Neuronal stem cell (in vitro differentiated cells): Measurements from ENCODE around the gene FAM53C.
A peak's percentile ranks its signal among the peaks of the same experiment; 100 is the strongest.

ENCODE experiments used
- DNase-seq: peaks from one replicate; pipeline ENCODE4 v3.0.0-alpha.2; 2013; ENCODE audit warnings: low spot score
- H2AFZ ChIP-seq: one replicate; pipeline ENCODE4 v1.6.1; 2013; ENCODE audit warnings: mild to moderate bottlenecking, low read length, inconsistent platforms
- H2AK5ac ChIP-seq: 2 replicates; pipeline ENCODE4 v1.6.1; 2013; ENCODE audit warnings: low read depth, mild to moderate bottlenecking, inconsistent platforms, low read length, moderate library complexity, mixed read lengths
- H2BK120ac ChIP-seq: 2 replicates; pipeline ENCODE4 v1.6.1; 2013; ENCODE audit warnings: low read depth, mild to moderate bottlenecking, inconsistent platforms, low read length, moderate library complexity, mixed read lengths
- H2BK12ac ChIP-seq: one replicate; pipeline ENCODE4 v1.6.1; 2013; ENCODE audit warnings: low read length, inconsistent platforms
- H2BK15ac ChIP-seq: 2 replicates; pipeline ENCODE4 v1.6.1; 2013; ENCODE audit warnings: mild to moderate bottlenecking, low read length, inconsistent platforms, mixed read lengths
- H2BK5ac ChIP-seq: one replicate; pipeline ENCODE4 v1.6.1; 2013; ENCODE audit warnings: inconsistent platforms, mild to moderate bottlenecking, low read length, moderate library complexity
- H3K14ac ChIP-seq: one replicate; pipeline ENCODE4 v1.6.1; 2013; ENCODE audit warnings: low read length, inconsistent platforms
- H3K18ac ChIP-seq: 2 replicates; pipeline ENCODE4 v1.6.1; 2013; ENCODE audit warnings: low read length, inconsistent platforms
- H3K23ac ChIP-seq: 2 replicates; pipeline ENCODE4 v1.6.1; 2013; ENCODE audit warnings: low read depth, mild to moderate bottlenecking, mixed read lengths, low read length, inconsistent platforms; ENCODE audit not compliant: poor library complexity
- H3K27ac ChIP-seq: replicated peaks from 3 replicates; pipeline ENCODE4 v1.5.1; 2013; ENCODE audit warnings: low read length, inconsistent platforms
- H3K27me3 ChIP-seq, 3 experiments: 2 replicates each; pipeline ENCODE4 v1.6.1; 2013; ENCODE audit warnings: low read length in 3 of 3, mild to moderate bottlenecking in 2 of 3, inconsistent platforms in 1 of 3, low read depth in 1 of 3, mixed read lengths in 1 of 3, moderate library complexity in 1 of 3; ENCODE audit not compliant: control insufficient read depth in 3 of 3, insufficient read depth in 3 of 3
- H3K36me3 ChIP-seq, 2 donors: replicated peaks in 1 of 2; 2 replicates each; pipeline ENCODE4 v1.6.1; 2013; ENCODE audit warnings: low read length in 2 of 2; ENCODE audit not compliant: control insufficient read depth in 2 of 2, insufficient read depth in 2 of 2
- H3K4ac ChIP-seq: 2 replicates; pipeline ENCODE4 v1.6.1; 2013; ENCODE audit warnings: inconsistent platforms, mild to moderate bottlenecking, low read length, moderate library complexity
- H3K4me1 ChIP-seq, 2 donors: 1 replicate in 1 of 2; 2 replicates in 1 of 2; pipeline ENCODE4 v1.6.1; 2013; ENCODE audit warnings: low read length in 2 of 2, low read depth in 1 of 2; ENCODE audit not compliant: control insufficient read depth in 2 of 2, insufficient read depth in 1 of 2
- H3K4me2 ChIP-seq: one replicate; pipeline ENCODE4 v1.6.1; 2013; ENCODE audit warnings: mild to moderate bottlenecking, low read length, inconsistent platforms; ENCODE audit not compliant: insufficient read depth, poor library complexity, severe bottlenecking
- H3K4me3 ChIP-seq, 2 donors: 2 replicates each; pipeline ENCODE4 v1.5.1; 2013; ENCODE audit warnings: low read length in 2 of 2, mild to moderate bottlenecking in 2 of 2, inconsistent platforms in 1 of 2, moderate library complexity in 1 of 2
- H3K79me1 ChIP-seq: one replicate; pipeline ENCODE4 v1.6.1; 2013; ENCODE audit warnings: low read depth, mild to moderate bottlenecking, inconsistent platforms, low read length, moderate library complexity
- H3K9ac ChIP-seq: one replicate; pipeline ENCODE4 v1.6.1; 2013; ENCODE audit warnings: mild to moderate bottlenecking, low read depth, low read length, inconsistent platforms; ENCODE audit not compliant: poor library complexity
- H3K9me3 ChIP-seq, 2 donors: replicated peaks in 1 of 2; 2 replicates each; pipeline versions ENCODE3 to v1.6.1; 2013; ENCODE audit warnings: low read length in 2 of 2, mild to moderate bottlenecking in 2 of 2, inconsistent platforms in 1 of 2, low read depth in 1 of 2, mixed read lengths in 1 of 2, moderate library complexity in 1 of 2; ENCODE audit not compliant: control insufficient read depth in 2 of 2, insufficient read depth in 1 of 2
- H4K8ac ChIP-seq: one replicate; pipeline ENCODE4 v1.6.1; 2013; ENCODE audit warnings: low read depth, mild to moderate bottlenecking, inconsistent platforms, low read length, moderate library complexity
- H4K91ac ChIP-seq: one replicate; pipeline ENCODE4 v1.6.1; 2013; ENCODE audit warnings: low read length, low read depth, mild to moderate bottlenecking, inconsistent platforms; ENCODE audit not compliant: poor library complexity
- WGBS, 2 donors: extraction: QIAGEN DNeasy Blood & Tissue Kit; methylation state at CpG; one replicate each; pipeline ENCODE4 v1.1.7; 2013; ENCODE audit warnings: missing lambda C conversion rate in 2 of 2, mixed read lengths in 1 of 2; ENCODE audit not compliant: insufficient read length in 2 of 2, insufficient replicate concordance in 1 of 2; ENCODE audit errors: extremely low coverage in 2 of 2; 5-methylcytosine and 5-hydroxymethylcytosine counted together

FAM53C gene

GRCh38 chr5:138331449-138332368, 6.4 kb upstream of the FAM53C start, which contains the start of gene CDC25C:
TSS of gene CDC25C (minus strand) at chr5:138331804. CDS start at chr5:138331180, 624 bp downstream.
- peak within 1 kb of the TSS; percentile 76 to 92 for H3K4me3 ChIP-seq
- H3K79me1 ChIP-seq: peaks cover 4% of the 10 kb centered on the region
- peak within 1 kb of the TSS; percentile 82 for H3K4me2 ChIP-seq
- H3K9ac ChIP-seq: peak within 1 kb of the TSS; percentile 56
- H2AK5ac ChIP-seq: no peak within 1 kb of the TSS
- no peak within 1 kb of the TSS for H2BK5ac ChIP-seq
- peak; percentile 97 for DNase-seq
- no peak within 1 kb of the TSS for H3K14ac ChIP-seq
- no peak within 1 kb of the TSS for H4K91ac ChIP-seq
- H3K4me1 ChIP-seq: peaks cover 0 to 8% of the 10 kb centered on the region in 2 donors
- no peak within 1 kb of the TSS for H3K4ac ChIP-seq
- H4K8ac ChIP-seq: no peak within 1 kb of the TSS
- no peak within 1 kb of the TSS for H2BK15ac ChIP-seq
- H2BK120ac ChIP-seq: no peak within 1 kb of the TSS
- H3K23ac ChIP-seq: no peak within 1 kb of the TSS
- H3K18ac ChIP-seq: no peak within 1 kb of the TSS
- peak within 1 kb of the TSS; percentile 11 for H3K27ac ChIP-seq
- peaks cover 0 to 32% of the 10 kb centered on the region in 2 donors for H3K36me3 ChIP-seq
- no peaks in the 10 kb centered on the region for H3K9me3 ChIP-seq
- no peak within 1 kb of the TSS for H2BK12ac ChIP-seq
- no CpG with 5 or more reads among the region's 55 CpGs for WGBS, 2 donors
- peak within 1 kb of the TSS; percentile 89 for H2AFZ ChIP-seq
- no peaks in the 10 kb centered on the region for H3K27me3 ChIP-seq

GRCh38 chr5:138334867-138335447, 3.1 kb upstream of the FAM53C start:
- Histone ChIP-seq H3K36me3 (peaks cover 0 to 10% of the 10 kb centered on the region in 2 donors), H3K9me3 (no peaks in the 10 kb centered on the region), H3K4me1 (peaks cover 2 to 17% of the 10 kb centered on the region in 2 donors), H3K9ac (no peak overlapping the region), H2BK120ac (no peak overlapping the region), H3K79me1 (peaks cover 4% of the 10 kb centered on the region), H3K27me3 (no peaks in the 10 kb centered on the region), H3K18ac (no peak overlapping the region), H2BK5ac (no peak overlapping the region), H3K23ac (no peak overlapping the region), H3K4ac (no peak overlapping the region), H2BK15ac (no peak overlapping the region), H2AK5ac (peak overlapping the region; percentile 40), H4K8ac (no peak overlapping the region), H3K4me2 (no peak overlapping the region), H4K91ac (no peak overlapping the region), H3K14ac (no peak overlapping the region), H3K27ac (no peak overlapping the region), H3K4me3 (no peak overlapping the region), H2AFZ (no peak overlapping the region), H2BK12ac (no peak overlapping the region)
- no CpG with 5 or more reads among the region's 3 CpGs for WGBS, 2 donors
- DNase-seq: no peak

GRCh38 chr5:138336952-138337684, 948 bp upstream of the FAM53C start:
- no CpG with 5 or more reads among the region's 13 CpGs for WGBS, 2 donors

More at GRCh38 chr5:138336952-138337684, 948 bp upstream of the FAM53C start:
- H3K4me3 ChIP-seq: peak overlapping the region; percentile 76 to 87
- no peak overlapping the region for H2BK15ac ChIP-seq
- H4K8ac ChIP-seq: no peak overlapping the region
- H3K18ac ChIP-seq: peak overlapping the region; percentile 99
- peak overlapping the region; percentile 94 for H3K27ac ChIP-seq
- H2BK5ac ChIP-seq: peak overlapping the region; percentile 100
- H3K9ac ChIP-seq: peak overlapping the region; percentile 97
- no peak overlapping the region for H2BK12ac ChIP-seq
- no peak overlapping the region for H2BK120ac ChIP-seq
- H3K79me1 ChIP-seq: no peaks in the 10 kb centered on the region
- H2AFZ ChIP-seq: peak overlapping the region; percentile 94
- H3K27me3 ChIP-seq: no peaks in the 10 kb centered on the region
- no peak overlapping the region for H4K91ac ChIP-seq
- no peaks in the 10 kb centered on the region for H3K9me3 ChIP-seq
- peak overlapping the region; percentile 99 for H3K23ac ChIP-seq
- peaks cover 9 to 25% of the 10 kb centered on the region in 2 donors for H3K36me3 ChIP-seq
- no peak overlapping the region for H3K4ac ChIP-seq
- no peak for DNase-seq
- peaks cover 2 to 11% of the 10 kb centered on the region in 2 donors for H3K4me1 ChIP-seq
- H3K4me2 ChIP-seq: peak overlapping the region; percentile 72
- no peak overlapping the region for H2AK5ac ChIP-seq
- no peak overlapping the region for H3K14ac ChIP-seq
